GM23338 (cell line): ENCODE results near the gene EXOC3L1.

Experiments
- CREB1 ChIP-seq: fragments of 250-450 bp; sonication (Bioruptor Pico); IDR thresholded peaks from 2 replicates; pipeline ENCODE4 v1.5.0; 2020; ENCODE audit warnings: low read depth, mild to moderate bottlenecking, moderate library complexity
- ETS1 ChIP-seq: IDR thresholded peaks from 2 replicates; pipeline ENCODE4 v1.6.1; 2016; ENCODE audit warnings: antibody characterized with exemption
- EZH2 ChIP-seq: fragments of 200-600 bp; sonication (generic); IDR thresholded peaks from one replicate; pipeline ENCODE4 v1.8.0; 2017; ENCODE audit warnings: antibody characterized with exemption, mild to moderate bottlenecking, low read depth; ENCODE audit not compliant: unreplicated experiment
- JUNB ChIP-seq: IDR thresholded peaks from one replicate; pipeline ENCODE4 v1.6.1; 2016; ENCODE audit warnings: antibody characterized with exemption; ENCODE audit not compliant: unreplicated experiment
- NANOG ChIP-seq: IDR thresholded peaks from 2 replicates; pipeline ENCODE4 v1.6.1; 2016; ENCODE audit warnings: antibody characterized with exemption, borderline replicate concordance
- POLR2AphosphoS5 ChIP-seq: IDR thresholded peaks from 2 replicates; pipeline ENCODE4 v1.6.1; 2016; ENCODE audit warnings: antibody characterized with exemption, low read depth
- STAT1 ChIP-seq: IDR thresholded peaks from one replicate; pipeline ENCODE4 v1.6.1; 2016; ENCODE audit warnings: antibody characterized with exemption; ENCODE audit not compliant: unreplicated experiment
- TF ChIP-seq, protein P1 (sequence below), 2 experiments: fragments of 200-600 bp in 1 of 2; sonication (generic) in 1 of 2; conservative IDR thresholded peaks; 2 replicates each; pipeline versions ENCODE4 v1.5.1 to v1.6.1; 2016 to 2017; ENCODE audit warnings: antibody characterized with exemption in 2 of 2, low read depth in 2 of 2, mild to moderate bottlenecking in 2 of 2, moderate library complexity in 1 of 2

GRCh38 chr16:67167588-67167987 lies 22.3 kb downstream of the EXOC3L1 start:
- TF ChIP-seq, protein P1, sequence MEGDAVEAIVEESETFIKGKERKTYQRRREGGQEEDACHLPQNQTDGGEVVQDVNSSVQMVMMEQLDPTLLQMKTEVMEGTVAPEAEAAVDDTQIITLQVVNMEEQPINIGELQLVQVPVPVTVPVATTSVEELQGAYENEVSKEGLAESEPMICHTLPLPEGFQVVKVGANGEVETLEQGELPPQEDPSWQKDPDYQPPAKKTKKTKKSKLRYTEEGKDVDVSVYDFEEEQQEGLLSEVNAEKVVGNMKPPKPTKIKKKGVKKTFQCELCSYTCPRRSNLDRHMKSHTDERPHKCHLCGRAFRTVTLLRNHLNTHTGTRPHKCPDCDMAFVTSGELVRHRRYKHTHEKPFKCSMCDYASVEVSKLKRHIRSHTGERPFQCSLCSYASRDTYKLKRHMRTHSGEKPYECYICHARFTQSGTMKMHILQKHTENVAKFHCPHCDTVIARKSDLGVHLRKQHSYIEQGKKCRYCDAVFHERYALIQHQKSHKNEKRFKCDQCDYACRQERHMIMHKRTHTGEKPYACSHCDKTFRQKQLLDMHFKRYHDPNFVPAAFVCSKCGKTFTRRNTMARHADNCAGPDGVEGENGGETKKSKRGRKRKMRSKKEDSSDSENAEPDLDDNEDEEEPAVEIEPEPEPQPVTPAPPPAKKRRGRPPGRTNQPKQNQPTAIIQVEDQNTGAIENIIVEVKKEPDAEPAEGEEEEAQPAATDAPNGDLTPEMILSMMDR (conservative IDR thresholded peaks at IDR 0.05; ENCODE audit: low read depth in 2 of 2): no peak
- TF ChIP-seq NANOG (no peak), EZH2 (no peak), POLR2AphosphoS5 (no peak), STAT1 (no peak), ETS1 (no peak), JUNB (no peak), CREB1 (CRISPR knock-in tag) (no peak)
